Psoas muscle (tissue), 8 donors: ENCODE data around the gene MAN1B1. TPM values are rescaled to one million over a fixed set of nuclear protein-coding genes. Genes with fewer than 3 reads are reported as not detected.
"Not testable (repeated sequence)": the region's sequence is repeated elsewhere in the genome, so short reads cannot be mapped to it uniquely, and the experiment has no call there.

Experiments used
- ATAC-seq, 4 donors: fragments of 200-7000 bp; cut with Tn5 transposase; one replicate each; pipeline ENCODE4 v1.9.1; 2020; ENCODE audit warnings: moderate library complexity in 3 of 4, mild to moderate bottlenecking in 2 of 4
- DNase-seq, 2 donors: peaks; one replicate each; pipeline ENCODE4 v3.0.0-alpha.2; 2020
- H3K27ac ChIP-seq: fragments of 200-600 bp; one replicate; pipeline ENCODE4 v1.8.0; 2022
- H3K27me3 ChIP-seq, 3 donors: fragments of 200-600 bp in 1 of 3; one replicate each; pipeline versions ENCODE4 v1.6.1 to v1.8.0; 2013 to 2022; ENCODE audit warnings: low read length in 2 of 3, mild to moderate bottlenecking in 2 of 3, moderate library complexity in 1 of 3; ENCODE audit not compliant: insufficient read depth in 3 of 3
- H3K36me3 ChIP-seq, 2 donors: fragments of 200-600 bp in 1 of 2; one replicate each; pipeline versions ENCODE4 v1.6.1 to v1.8.0; 2013 to 2022; ENCODE audit warnings: low read depth in 1 of 2, mild to moderate bottlenecking in 1 of 2, moderate library complexity in 1 of 2; ENCODE audit not compliant: insufficient read depth in 1 of 2
- H3K4me1 ChIP-seq: fragments of 200-600 bp; one replicate; pipeline ENCODE4 v1.8.0; 2022
- H3K4me3 ChIP-seq: fragments of 200-600 bp; one replicate; pipeline ENCODE4 v1.8.0; 2022; ENCODE audit warnings: mild to moderate bottlenecking
- H3K9me3 ChIP-seq: fragments of 200-600 bp; one replicate; pipeline ENCODE4 v1.8.0; 2022
- CTCF ChIP-seq: fragments of 200-600 bp; IDR thresholded peaks from one replicate; pipeline ENCODE4 v1.8.0; 2022; ENCODE audit warnings: antibody characterized with exemption
- WGBS, 3 donors: extraction: QIAGEN DNeasy Blood & Tissue Kit; methylation state at CpG; one replicate each; pipeline versions ENCODE4 v1.1.6 to v1.1.7; 2013; 5-methylcytosine and 5-hydroxymethylcytosine counted together
- intact Hi-C, 2 donors: fragments of 100-400 bp; cut with DNase I; formaldehyde crosslinking; loops; one replicate each; pipeline versions ENCODE4 v1.11.0 to v1.14.2; 2022
- polyA plus RNA-seq, 3 donors: library from polyadenylated mRNA; stranded (reverse); fragments of 200-250 nt; gene quantifications; one replicate each; pipeline ENCODE4 v1.2.3, GENCODE V29; 2013
- total RNA-seq, 4 donors: library from RNA; stranded (reverse); fragmentation: NEBNext Ultra II Directional in 2 of 4; extraction: Animal tissue kit (Norgen Biotek cat#: 25700) in 2 of 4; gene quantifications; one replicate each; pipeline versions ENCODE4 v1.2.1 to v1.2.4, GENCODE V29; 2021 to 2023
- donor health status: healthy with polysubstance abuse.
- donor health status: DM: no; HTN: no; CAD: no; lungs with moderate emphysema.
- donor health status: Bipolar disorder and iron deficiency.
- donor health status: healthy.
- donor health status: DM: yes; HTN: yes; CAD: no.
- donor health status: DM: no; HTN: no; CAD: no.
- donor health status: DM: no; HTN: no; CAD: no.
- donor health status: DM: yes; HTN: yes; CAD: no.

Gene MAN1B1
- total and polyA plus RNA-seq, 7 donors, result 13.1 to 24.4 (median 14.6) TPM

- intact Hi-C loops, result loop anchor here (10.0 kb wide), 1 partner anchor 278 kb away; no protein-coding TSS in a partner anchor
- no peaks in the 10 kb centered on the region for H3K36me3 ChIP-seq
These were observed 24.4 kb upstream of the MAN1B1 start for GRCh38 chr9:137062384-137062783.

DNA sequence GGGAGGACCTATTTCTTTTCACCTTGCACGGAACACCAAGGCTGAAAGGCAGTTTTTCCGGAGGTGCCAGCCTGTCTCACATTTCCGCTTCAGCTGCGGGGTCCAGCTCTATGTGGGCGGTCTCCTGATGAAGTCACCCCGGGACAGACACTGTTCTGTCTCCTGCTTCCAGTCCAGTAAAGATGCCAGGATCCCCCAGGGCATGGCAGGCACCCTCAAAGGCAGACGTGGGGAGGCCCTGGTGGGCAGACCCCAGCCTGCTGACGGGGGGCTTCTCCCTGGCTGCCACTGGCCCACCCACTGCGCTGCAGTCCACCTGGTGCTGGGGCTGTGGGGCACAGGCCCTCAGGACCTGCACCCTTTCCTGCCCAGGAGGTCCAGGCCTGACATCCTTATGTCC is 24.0 kb upstream of the MAN1B1 start:
- WGBS, 3 donors, result 76 to 89% (median 81%) methylated on average over 5 to 9 of the region's 9 CpGs
- ATAC-seq, result not testable (repeated sequence)

More at GRCh38 chr9:137062384-137062783, 24.4 kb upstream of the MAN1B1 start:
- TF ChIP-seq CTCF, result no peak
- Histone ChIP-seq H3K27me3 (no peaks in the 10 kb centered on the region), H3K4me1 (no peaks in the 10 kb centered on the region), H3K4me3 (no peak overlapping the region), H3K9me3 (no peaks in the 10 kb centered on the region), H3K27ac (no peak overlapping the region)
- DNase-seq, result no peak
- 79 to 85% (median 81%) methylated on average over 15 of the region's 15 CpGs for WGBS, 3 donors
- no peak for ATAC-seq

DNA sequence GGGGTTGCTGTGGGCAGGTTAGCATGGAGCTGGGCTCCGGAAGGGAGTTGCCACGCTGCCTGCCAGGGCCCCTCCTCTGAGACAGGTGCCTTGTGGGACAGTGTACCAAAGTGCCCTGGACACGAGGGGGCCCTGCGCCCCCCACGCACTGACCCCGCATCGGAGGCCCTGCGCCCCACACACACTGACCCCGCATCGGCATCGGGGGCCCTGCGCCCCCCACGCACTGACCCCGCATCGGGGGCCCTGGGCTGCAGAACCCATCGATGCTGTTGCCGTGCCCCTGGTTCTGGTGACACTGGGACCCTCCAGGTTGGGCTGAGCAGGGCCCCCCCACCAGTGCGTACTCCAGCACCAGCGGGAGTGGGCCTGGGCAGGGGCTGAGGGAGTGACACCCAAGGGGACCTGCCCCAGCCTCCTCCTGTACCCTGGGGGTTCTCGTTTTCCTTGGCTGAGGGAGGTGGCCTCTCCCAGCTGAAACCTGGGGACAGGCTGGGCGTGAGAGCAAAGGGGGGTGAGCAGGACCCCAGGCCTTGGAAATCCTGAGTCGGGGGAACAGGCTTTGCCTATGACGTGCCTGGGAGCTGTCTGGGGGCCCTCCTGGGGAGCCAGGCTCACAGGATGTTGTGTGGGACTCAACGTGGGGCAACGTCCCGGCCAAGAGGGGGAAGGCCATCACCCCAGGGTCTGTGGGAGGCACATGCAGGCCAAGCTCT is 23.3 kb upstream of the MAN1B1 start:
- Histone ChIP-seq H3K27ac (no peak overlapping the region), H3K4me3 (no peak overlapping the region), H3K4me1 (no peaks in the 10 kb centered on the region), H3K27me3 (no peaks in the 10 kb centered on the region), H3K36me3 (no peaks in the 10 kb centered on the region), H3K9me3 (no peaks in the 10 kb centered on the region)
- TF ChIP-seq CTCF, result no peak
- 83 to 86% (median 86%) methylated on average over 25 to 26 of the region's 26 CpGs for WGBS, 3 donors
- ATAC-seq, result peak in 1 of 4 donors; percentile 9
- DNase-seq, result no peak
- intact Hi-C loops, result loop anchor here (2.0 to 10.0 kb wide), 2 partner anchors 17 to 279 kb away; partner anchors contain the start of gene NPDC1 (in 1 of the 2)

More for the DNA sequence above, 24.0 kb upstream of the MAN1B1 start:
- H3K4me3 ChIP-seq, H3K9me3 ChIP-seq, H3K27me3 ChIP-seq, H3K36me3 ChIP-seq, DNase-seq, H3K4me1 ChIP-seq, H3K27ac ChIP-seq: not testable (repeated sequence)
- intact Hi-C loops, result loop anchor here (10.0 kb wide), 1 partner anchor 278 kb away; no protein-coding TSS in a partner anchor

DNA sequence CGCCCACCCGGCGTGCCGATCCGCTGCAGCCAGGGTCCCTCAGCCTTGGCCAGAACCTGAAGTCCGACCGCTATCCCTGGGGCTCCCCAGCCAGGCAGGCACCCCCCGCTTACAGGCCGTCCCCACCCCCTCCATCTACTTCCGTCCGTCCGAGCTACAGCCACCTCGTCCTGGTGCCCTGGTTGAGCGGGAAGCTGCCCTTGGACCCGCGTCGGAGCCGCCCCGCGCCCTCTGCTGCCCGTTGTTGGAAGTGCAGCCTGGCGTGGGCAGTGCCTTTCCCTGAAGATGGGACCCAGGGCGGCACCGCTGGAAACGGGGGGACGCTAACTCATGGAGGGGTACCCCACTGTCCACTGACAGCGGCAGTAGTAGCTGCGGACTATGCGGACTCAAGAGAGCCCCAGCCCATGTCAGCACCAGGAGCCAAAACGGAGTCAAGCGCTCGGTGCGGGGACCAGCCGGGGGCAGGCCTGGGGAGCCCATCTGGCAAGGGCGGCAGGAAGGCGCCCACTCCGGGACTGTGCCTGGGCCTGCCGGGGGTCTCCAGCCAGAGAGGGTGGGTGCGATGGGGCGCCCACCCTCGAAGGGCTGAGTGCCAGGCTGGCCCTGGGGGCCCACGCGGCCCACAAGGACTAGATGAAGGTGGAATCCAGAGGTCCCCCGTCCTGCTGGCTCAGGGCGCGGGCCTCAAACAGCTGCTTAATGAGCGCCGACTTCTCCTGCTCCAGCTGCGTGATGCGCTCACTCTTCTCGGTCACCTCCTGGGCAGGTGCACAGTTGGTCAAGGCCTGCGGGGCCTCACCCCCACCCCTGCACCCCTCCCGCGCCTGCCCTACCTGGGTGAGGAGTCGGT is 22.5 kb upstream of the MAN1B1 start:
- 46 to 50% (median 48%) methylated on average over 50 to 55 of the region's 55 CpGs for WGBS, 3 donors
- peak; percentile 92 for TF ChIP-seq CTCF

DNA sequence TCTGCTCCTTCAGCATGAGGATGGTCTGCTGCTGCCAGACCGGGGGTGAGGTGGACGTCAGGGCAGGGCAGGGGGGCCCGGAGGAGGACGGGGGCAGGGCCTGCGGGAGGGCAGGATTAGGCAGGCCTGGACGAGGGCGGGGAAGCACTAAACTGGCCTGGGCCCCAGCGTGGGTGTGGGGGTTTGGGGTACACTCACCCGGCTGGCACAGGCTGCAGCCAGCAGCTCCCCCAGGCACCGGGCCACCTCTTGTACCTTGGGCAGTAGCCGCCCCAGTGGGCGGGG is 22.0 kb upstream of the MAN1B1 start:
- Histone ChIP-seq H3K4me3 (no peak overlapping the region), H3K27ac (no peak overlapping the region), H3K9me3 (no peaks in the 10 kb centered on the region), H3K27me3 (peaks cover 0 to 10% (median 5%) of the 10 kb centered on the region in 3 donors), H3K36me3 (no peaks in the 10 kb centered on the region), H3K4me1 (no peaks in the 10 kb centered on the region)
- WGBS, 3 donors, result 85 to 91% (median 87%) methylated on average over 12 of the region's 12 CpGs
- TF ChIP-seq CTCF, result no peak
- intact Hi-C loops, result loop anchor here (2.0 to 10.0 kb wide), 2 partner anchors 18 to 280 kb away; partner anchors contain the start of gene NPDC1 (in 1 of the 2)
- ATAC-seq (no peak), DNase-seq (no peak)

More for the DNA sequence above, 22.5 kb upstream of the MAN1B1 start:
- Histone ChIP-seq H3K9me3 (no peaks in the 10 kb centered on the region), H3K36me3 (no peaks in the 10 kb centered on the region), H3K4me3 (no peak overlapping the region), H3K4me1 (no peaks in the 10 kb centered on the region), H3K27me3 (peaks cover 0 to 4% (median under 1%) of the 10 kb centered on the region in 3 donors), H3K27ac (no peak overlapping the region)
- intact Hi-C loops, result loop anchor here (2.0 to 10.0 kb wide), 2 partner anchors 17 to 279 kb away; partner anchors contain the start of gene NPDC1 (in 1 of the 2)
- ATAC-seq (peak; percentile 57 to 80 (median 72)), DNase-seq (peak; percentile 74 to 83)
